GM18520 (cell line): ENCODE data around the gene ASCL2.

Experiments
- ATAC-seq: cut with Tn5 transposase; IDR thresholded peaks from one replicate; pipeline ENCODE4 v1.9.1; 2021; ENCODE audit not compliant: unreplicated experiment

Gene ASCL2

GRCh38 chr11:2270322-2271076 is at the start of gene ASCL2:
TSS of gene ASCL2 (minus strand) at chr11:2270588. CDS start at chr11:2270332, 256 bp downstream.
- no peak for ATAC-seq

- no peak for ATAC-seq
Observed at GRCh38 chr11:2319791-2320472, 49.5 kb upstream of the ASCL2 start.

GRCh38 chr11:2318707-2319106 is 48.3 kb upstream of the ASCL2 start:
- no peak for ATAC-seq

GRCh38 chr11:2318123-2318522 is 47.7 kb upstream of the ASCL2 start:
- ATAC-seq, result no peak

GRCh38 chr11:2317354-2318050 is 47.1 kb upstream of the ASCL2 start:
- ATAC-seq, result no peak

- no peak for ATAC-seq
Observed at GRCh38 chr11:2316963-2317244, 46.5 kb upstream of the ASCL2 start.

- ATAC-seq, result no peak
Observed at GRCh38 chr11:2316169-2316962, 46.0 kb upstream of the ASCL2 start.

- no peak for ATAC-seq
Observed at GRCh38 chr11:2315395-2316168, 45.2 kb upstream of the ASCL2 start.

- no peak for ATAC-seq
Observed at GRCh38 chr11:2314525-2315394, 44.4 kb upstream of the ASCL2 start.

GRCh38 chr11:2314136-2314524 is 43.7 kb upstream of the ASCL2 start:
- no peak for ATAC-seq

GRCh38 chr11:2313051-2313951 is 42.9 kb upstream of the ASCL2 start:
- no peak for ATAC-seq

- ATAC-seq, result no peak
Observed at GRCh38 chr11:2312232-2313042, 42.0 kb upstream of the ASCL2 start.

- no peak for ATAC-seq
Observed at GRCh38 chr11:2311353-2312133, 41.2 kb upstream of the ASCL2 start.

GRCh38 chr11:2310786-2311352 is 40.5 kb upstream of the ASCL2 start:
- no peak for ATAC-seq

- ATAC-seq, result no peak
Observed at GRCh38 chr11:2310073-2310785, 39.8 kb upstream of the ASCL2 start.
